ENCODE results near the gene MED13L.

DNA sequence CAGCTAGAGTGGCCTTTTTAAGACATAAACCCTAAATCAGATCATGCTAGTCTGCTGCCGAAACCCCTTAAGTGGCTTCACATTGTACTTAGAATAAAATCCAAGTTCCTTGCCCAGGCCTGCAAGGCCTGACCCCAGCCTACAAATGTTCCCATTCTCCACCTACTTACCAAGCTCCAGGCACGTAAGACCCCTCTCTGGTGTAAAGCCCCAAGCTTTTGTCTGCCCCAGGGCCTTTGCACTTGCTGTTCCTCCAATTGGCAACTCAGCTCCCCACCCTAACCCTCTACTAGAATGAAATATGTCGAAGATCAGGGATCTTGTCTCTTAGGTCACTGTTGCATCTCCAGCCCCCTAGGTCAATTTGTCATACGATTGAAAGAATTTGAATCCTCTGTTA, 27.1 kb upstream of the MED13L start:
- TF ChIP-seq POLR2A (IDR thresholded peaks at IDR 0.05) = no peak
- TF ChIP-seq, protein P1, sequence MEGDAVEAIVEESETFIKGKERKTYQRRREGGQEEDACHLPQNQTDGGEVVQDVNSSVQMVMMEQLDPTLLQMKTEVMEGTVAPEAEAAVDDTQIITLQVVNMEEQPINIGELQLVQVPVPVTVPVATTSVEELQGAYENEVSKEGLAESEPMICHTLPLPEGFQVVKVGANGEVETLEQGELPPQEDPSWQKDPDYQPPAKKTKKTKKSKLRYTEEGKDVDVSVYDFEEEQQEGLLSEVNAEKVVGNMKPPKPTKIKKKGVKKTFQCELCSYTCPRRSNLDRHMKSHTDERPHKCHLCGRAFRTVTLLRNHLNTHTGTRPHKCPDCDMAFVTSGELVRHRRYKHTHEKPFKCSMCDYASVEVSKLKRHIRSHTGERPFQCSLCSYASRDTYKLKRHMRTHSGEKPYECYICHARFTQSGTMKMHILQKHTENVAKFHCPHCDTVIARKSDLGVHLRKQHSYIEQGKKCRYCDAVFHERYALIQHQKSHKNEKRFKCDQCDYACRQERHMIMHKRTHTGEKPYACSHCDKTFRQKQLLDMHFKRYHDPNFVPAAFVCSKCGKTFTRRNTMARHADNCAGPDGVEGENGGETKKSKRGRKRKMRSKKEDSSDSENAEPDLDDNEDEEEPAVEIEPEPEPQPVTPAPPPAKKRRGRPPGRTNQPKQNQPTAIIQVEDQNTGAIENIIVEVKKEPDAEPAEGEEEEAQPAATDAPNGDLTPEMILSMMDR (IDR thresholded peaks at IDR 0.05) = no peak

All from heart left ventricle (tissue), 13 donors.